HepG2 (cell line): ENCODE data around the gene TMEM204. TPM values are rescaled to one million over a fixed set of nuclear protein-coding genes. Genes with fewer than 3 reads are reported as not detected.

Experiments
- AGO2 ChIP-seq: fragments of 200-400 bp; formaldehyde crosslinking; optimal IDR thresholded peaks from 2 replicates; pipeline ENCODE3; 2017; ENCODE audit warnings: mild to moderate bottlenecking, low read depth, low read length, moderate library complexity
- EEA1 ChIP-seq: sonication (generic); formaldehyde crosslinking; IDR thresholded peaks from 2 replicates; pipeline ENCODE4 v1.5.1; 2020; ENCODE audit warnings: mild to moderate bottlenecking, missing genetic modification reagents, borderline replicate concordance
- ETV5 ChIP-seq: IDR thresholded peaks from 2 replicates; pipeline ENCODE4 v1.6.1; 2018; ENCODE audit warnings: missing biosample characterization, missing genetic modification reagents, inconsistent platforms, borderline replicate concordance
- IRF2 ChIP-seq: IDR thresholded peaks from 2 replicates; pipeline ENCODE4 v1.6.1; 2018; ENCODE audit warnings: missing genetic modification reagents, missing compliant biosample characterization
- NFYC ChIP-seq: IDR thresholded peaks from 2 replicates; pipeline ENCODE4 v1.6.1; 2016; ENCODE audit warnings: missing genetic modification reagents, missing compliant biosample characterization
- RARG ChIP-seq: sonication (generic); formaldehyde crosslinking; IDR thresholded peaks from 2 replicates; pipeline ENCODE4 v1.4.0; 2020; ENCODE audit warnings: low read depth, mild to moderate bottlenecking, missing genetic modification reagents
- RNF2 ChIP-seq: fragments of 450-650 bp; conservative IDR thresholded peaks from 2 replicates; pipeline ENCODE4 v1.6.1; 2016; ENCODE audit warnings: low read depth
- TEAD2 ChIP-seq: sonication (generic); formaldehyde crosslinking; IDR thresholded peaks from 2 replicates; pipeline ENCODE4 v1.9.0; 2021; ENCODE audit warnings: missing genetic modification reagents
- ZFP41 ChIP-seq: sonication (generic); formaldehyde crosslinking; IDR thresholded peaks from 2 replicates; pipeline ENCODE4 v1.4.0; 2020; ENCODE audit warnings: mild to moderate bottlenecking, missing genetic modification reagents, borderline replicate concordance
- ZFP82 ChIP-seq: sonication (generic); formaldehyde crosslinking; IDR thresholded peaks from 2 replicates; pipeline ENCODE4 v1.5.1; 2020; ENCODE audit warnings: mild to moderate bottlenecking, missing genetic modification reagents, borderline replicate concordance
- ZNF292 ChIP-seq: sonication (generic); formaldehyde crosslinking; IDR thresholded peaks from 2 replicates; pipeline ENCODE4 v1.8.1; 2022; ENCODE audit warnings: mild to moderate bottlenecking, low read depth, missing genetic modification reagents, borderline replicate concordance
- ZNF678 ChIP-seq: sonication (generic); formaldehyde crosslinking; IDR thresholded peaks from 2 replicates; pipeline ENCODE4 v1.4.0; 2020; ENCODE audit warnings: mild to moderate bottlenecking, missing genetic modification reagents
- ZNF790 ChIP-seq: sonication (generic); formaldehyde crosslinking; IDR thresholded peaks from 2 replicates; pipeline ENCODE4 v1.8.0; 2022; ENCODE audit warnings: missing genetic modification reagents, mild to moderate bottlenecking, borderline replicate concordance
- ZNF816 ChIP-seq: sonication (generic); formaldehyde crosslinking; IDR thresholded peaks from 2 replicates; pipeline ENCODE4 v1.8.0; 2022; ENCODE audit warnings: missing genetic modification reagents, mild to moderate bottlenecking, borderline replicate concordance
- polyA plus RNA-seq, 8 experiments: library from polyadenylated mRNA; depleted of rRNA in 3 of 8; stranded (reverse) in 7 of 8; unstranded in 1 of 8; fragments of >200 nt; fragmentation: Illumina TruSeq in 4 of 8; extraction: Trizol in 4 of 8; gene quantifications; 2 replicates each; pipeline versions ENCODE4 v1.2.1 to v1.2.3, GENCODE V29; 2011 to 2016; ENCODE audit warnings: low read depth in 4 of 8, missing spikeins in 1 of 8, mixed read lengths in 1 of 8; ENCODE audit not compliant: insufficient read depth in 1 of 8
- total RNA-seq, 5 experiments: library from RNA; depleted of rRNA; stranded (reverse); fragments of >200 nt; fragmentation: Illumina TruSeq; extraction: Trizol; gene quantifications; 2 replicates each; pipeline ENCODE4 v1.2.3, GENCODE V29; 2016; ENCODE audit warnings: low read depth in 1 of 5
- TF ChIP-seq, protein P1 (sequence below): sonication (generic); formaldehyde crosslinking; IDR thresholded peaks from 2 replicates; pipeline ENCODE4 v1.4.0; 2020; ENCODE audit warnings: mild to moderate bottlenecking, low read depth, missing genetic modification reagents
- TF ChIP-seq, protein P2 (sequence below): sonication (generic); formaldehyde crosslinking; conservative IDR thresholded peaks from 2 replicates; pipeline ENCODE4 v1.4.0; 2020; ENCODE audit warnings: missing genetic modification reagents
- TF ChIP-seq, protein P3 (sequence below): sonication (generic); formaldehyde crosslinking; IDR thresholded peaks from 2 replicates; pipeline ENCODE4 v1.4.0; 2020; ENCODE audit warnings: missing genetic modification reagents
- TF ChIP-seq, protein P4 (sequence below): sonication (generic); formaldehyde crosslinking; IDR thresholded peaks from 2 replicates; pipeline ENCODE4 v1.9.0; 2022; ENCODE audit warnings: low read depth, missing genetic modification reagents

The TMEM204 gene
- total and polyA plus RNA-seq, 2 of the 13 experiments (the other 11 are each of a cell fraction or from before 2014, with no cell fraction given), result not detected

DNA sequence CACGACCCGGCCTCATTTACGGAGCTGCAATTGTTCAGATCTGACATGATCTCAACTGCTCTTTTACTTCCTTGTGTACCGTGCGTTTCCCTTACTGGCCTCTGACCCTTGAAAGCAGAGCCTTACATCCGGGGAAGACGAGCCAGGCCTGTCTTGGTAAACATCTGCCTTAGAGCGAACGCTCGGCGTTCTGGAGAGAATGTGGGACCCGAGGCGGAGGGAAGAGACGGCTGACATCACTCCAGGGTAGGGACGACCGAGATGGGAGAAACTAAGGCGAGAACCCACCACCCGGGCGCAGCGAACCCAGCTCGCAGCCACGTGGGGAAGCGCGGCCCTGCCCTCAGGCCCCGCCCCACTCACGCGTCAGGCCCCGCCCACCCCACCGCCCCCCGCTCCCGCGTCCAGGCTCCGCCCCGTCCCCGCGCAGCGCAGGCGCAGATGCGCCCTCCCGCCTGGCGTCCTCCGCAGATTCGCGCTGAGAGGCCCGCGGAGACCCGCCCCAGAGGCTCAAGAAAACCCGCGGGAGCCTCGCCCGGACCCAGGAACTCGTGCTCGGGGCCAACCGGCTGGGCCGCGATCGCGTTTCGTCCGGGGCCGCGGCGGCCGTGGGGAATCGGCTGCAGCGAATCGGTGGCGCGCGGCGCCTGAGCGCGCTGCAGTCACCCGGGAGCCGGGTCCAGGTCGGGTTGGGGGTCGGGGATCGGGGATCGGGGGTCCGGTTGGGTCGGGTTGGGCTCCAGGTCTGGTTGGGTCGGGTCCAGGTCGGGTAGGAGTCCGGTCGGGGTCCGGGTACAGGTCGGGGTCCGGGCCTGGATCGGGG, 40.3 kb upstream of the TMEM204 start, which contains the start of gene TELO2 (continued):
- TF ChIP-seq TEAD2 (CRISPR knock-in tag) (no peak), RNF2 (peak; percentile 81), ZNF292 (CRISPR knock-in tag) (peak; percentile 21; the same call in 1 of the 2 replicates), ETV5 (peak; percentile 45; the same call in 1 of the 2 replicates), ZNF790 (CRISPR knock-in tag) (peak; percentile 69; the same call in 1 of the 2 replicates), ZFP41 (CRISPR knock-in tag) (no peak), RARG (CRISPR knock-in tag) (no peak), AGO2 (no peak), ZNF816 (no peak), ZNF678 (no peak), IRF2 (no peak), EEA1 (CRISPR knock-in tag) (no peak), ZFP82 (CRISPR knock-in tag) (no peak), NFYC (CRISPR knock-in tag) (peak; percentile 26; the same call in 1 of the 2 replicates)
- TF ChIP-seq, protein P1, sequence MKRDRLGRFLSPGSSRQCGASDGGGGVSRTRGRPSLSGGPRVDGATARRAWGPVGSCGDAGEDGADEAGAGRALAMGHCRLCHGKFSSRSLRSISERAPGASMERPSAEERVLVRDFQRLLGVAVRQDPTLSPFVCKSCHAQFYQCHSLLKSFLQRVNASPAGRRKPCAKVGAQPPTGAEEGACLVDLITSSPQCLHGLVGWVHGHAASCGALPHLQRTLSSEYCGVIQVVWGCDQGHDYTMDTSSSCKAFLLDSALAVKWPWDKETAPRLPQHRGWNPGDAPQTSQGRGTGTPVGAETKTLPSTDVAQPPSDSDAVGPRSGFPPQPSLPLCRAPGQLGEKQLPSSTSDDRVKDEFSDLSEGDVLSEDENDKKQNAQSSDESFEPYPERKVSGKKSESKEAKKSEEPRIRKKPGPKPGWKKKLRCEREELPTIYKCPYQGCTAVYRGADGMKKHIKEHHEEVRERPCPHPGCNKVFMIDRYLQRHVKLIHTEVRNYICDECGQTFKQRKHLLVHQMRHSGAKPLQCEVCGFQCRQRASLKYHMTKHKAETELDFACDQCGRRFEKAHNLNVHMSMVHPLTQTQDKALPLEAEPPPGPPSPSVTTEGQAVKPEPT (CRISPR knock-in tag), result 0 out of 2 replicates have a peak, but pooled peaks have one; percentile 35
- TF ChIP-seq, protein P2, sequence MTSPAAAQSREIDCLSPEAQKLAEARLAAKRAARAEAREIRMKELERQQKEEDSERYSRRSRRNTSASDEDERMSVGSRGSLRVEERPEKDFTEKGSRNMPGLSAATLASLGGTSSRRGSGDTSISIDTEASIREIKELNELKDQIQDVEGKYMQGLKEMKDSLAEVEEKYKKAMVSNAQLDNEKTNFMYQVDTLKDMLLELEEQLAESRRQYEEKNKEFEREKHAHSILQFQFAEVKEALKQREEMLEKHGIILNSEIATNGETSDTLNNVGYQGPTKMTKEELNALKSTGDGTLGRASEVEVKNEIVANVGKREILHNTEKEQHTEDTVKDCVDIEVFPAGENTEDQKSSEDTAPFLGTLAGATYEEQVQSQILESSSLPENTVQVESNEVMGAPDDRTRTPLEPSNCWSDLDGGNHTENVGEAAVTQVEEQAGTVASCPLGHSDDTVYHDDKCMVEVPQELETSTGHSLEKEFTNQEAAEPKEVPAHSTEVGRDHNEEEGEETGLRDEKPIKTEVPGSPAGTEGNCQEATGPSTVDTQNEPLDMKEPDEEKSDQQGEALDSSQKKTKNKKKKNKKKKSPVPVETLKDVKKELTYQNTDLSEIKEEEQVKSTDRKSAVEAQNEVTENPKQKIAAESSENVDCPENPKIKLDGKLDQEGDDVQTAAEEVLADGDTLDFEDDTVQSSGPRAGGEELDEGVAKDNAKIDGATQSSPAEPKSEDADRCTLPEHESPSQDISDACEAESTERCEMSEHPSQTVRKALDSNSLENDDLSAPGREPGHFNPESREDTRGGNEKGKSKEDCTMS (CRISPR knock-in tag), result no peak
- TF ChIP-seq, protein P3, sequence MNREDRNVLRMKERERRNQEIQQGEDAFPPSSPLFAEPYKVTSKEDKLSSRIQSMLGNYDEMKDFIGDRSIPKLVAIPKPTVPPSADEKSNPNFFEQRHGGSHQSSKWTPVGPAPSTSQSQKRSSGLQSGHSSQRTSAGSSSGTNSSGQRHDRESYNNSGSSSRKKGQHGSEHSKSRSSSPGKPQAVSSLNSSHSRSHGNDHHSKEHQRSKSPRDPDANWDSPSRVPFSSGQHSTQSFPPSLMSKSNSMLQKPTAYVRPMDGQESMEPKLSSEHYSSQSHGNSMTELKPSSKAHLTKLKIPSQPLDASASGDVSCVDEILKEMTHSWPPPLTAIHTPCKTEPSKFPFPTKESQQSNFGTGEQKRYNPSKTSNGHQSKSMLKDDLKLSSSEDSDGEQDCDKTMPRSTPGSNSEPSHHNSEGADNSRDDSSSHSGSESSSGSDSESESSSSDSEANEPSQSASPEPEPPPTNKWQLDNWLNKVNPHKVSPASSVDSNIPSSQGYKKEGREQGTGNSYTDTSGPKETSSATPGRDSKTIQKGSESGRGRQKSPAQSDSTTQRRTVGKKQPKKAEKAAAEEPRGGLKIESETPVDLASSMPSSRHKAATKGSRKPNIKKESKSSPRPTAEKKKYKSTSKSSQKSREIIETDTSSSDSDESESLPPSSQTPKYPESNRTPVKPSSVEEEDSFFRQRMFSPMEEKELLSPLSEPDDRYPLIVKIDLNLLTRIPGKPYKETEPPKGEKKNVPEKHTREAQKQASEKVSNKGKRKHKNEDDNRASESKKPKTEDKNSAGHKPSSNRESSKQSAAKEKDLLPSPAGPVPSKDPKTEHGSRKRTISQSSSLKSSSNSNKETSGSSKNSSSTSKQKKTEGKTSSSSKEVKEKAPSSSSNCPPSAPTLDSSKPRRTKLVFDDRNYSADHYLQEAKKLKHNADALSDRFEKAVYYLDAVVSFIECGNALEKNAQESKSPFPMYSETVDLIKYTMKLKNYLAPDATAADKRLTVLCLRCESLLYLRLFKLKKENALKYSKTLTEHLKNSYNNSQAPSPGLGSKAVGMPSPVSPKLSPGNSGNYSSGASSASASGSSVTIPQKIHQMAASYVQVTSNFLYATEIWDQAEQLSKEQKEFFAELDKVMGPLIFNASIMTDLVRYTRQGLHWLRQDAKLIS (CRISPR knock-in tag), result no peak
- TF ChIP-seq, protein P4, sequence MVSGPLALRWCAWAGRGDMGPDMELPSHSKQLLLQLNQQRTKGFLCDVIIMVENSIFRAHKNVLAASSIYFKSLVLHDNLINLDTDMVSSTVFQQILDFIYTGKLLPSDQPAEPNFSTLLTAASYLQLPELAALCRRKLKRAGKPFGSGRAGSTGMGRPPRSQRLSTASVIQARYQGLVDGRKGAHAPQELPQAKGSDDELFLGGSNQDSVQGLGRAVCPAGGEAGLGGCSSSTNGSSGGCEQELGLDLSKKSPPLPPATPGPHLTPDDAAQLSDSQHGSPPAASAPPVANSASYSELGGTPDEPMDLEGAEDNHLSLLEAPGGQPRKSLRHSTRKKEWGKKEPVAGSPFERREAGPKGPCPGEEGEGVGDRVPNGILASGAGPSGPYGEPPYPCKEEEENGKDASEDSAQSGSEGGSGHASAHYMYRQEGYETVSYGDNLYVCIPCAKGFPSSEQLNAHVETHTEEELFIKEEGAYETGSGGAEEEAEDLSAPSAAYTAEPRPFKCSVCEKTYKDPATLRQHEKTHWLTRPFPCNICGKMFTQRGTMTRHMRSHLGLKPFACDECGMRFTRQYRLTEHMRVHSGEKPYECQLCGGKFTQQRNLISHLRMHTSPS, result no peak
